SK-N-SH treated with all-trans-retinoic acid at 6 μM for 48 hours (cell line): ENCODE data around the gene BTG3.

ENCODE experiments used
- ARNTL ChIP-seq: fragments of 450-650 bp; formaldehyde crosslinking; IDR thresholded peaks from 2 replicates; pipeline ENCODE4 v1.5.0; 2020; ENCODE audit warnings: low read depth, mild to moderate bottlenecking, moderate library complexity, borderline replicate concordance
- CREB5 ChIP-seq: fragments of 250-450 bp; sonication (Bioruptor Pico); IDR thresholded peaks from 2 replicates; pipeline ENCODE4 v1.5.1; 2020; ENCODE audit warnings: low read depth, mild to moderate bottlenecking, moderate library complexity
- ESRRG ChIP-seq: fragments of 250-450 bp; sonication (Bioruptor Pico); IDR thresholded peaks from 2 replicates; pipeline ENCODE4 v1.6.1; 2021; ENCODE audit warnings: mild to moderate bottlenecking
- PATZ1 ChIP-seq: fragments of 250-450 bp; sonication (Bioruptor Pico); IDR thresholded peaks from 2 replicates; pipeline ENCODE4 v1.8.0; 2020; ENCODE audit warnings: mild to moderate bottlenecking, moderate library complexity, borderline replicate concordance
- ZFP30 ChIP-seq: fragments of 450-650 bp; formaldehyde crosslinking; IDR thresholded peaks from 2 replicates; pipeline ENCODE4 v1.5.0; 2022; ENCODE audit warnings: mild to moderate bottlenecking, moderate library complexity
- ZNF565 ChIP-seq: fragments of 450-650 bp; formaldehyde crosslinking; conservative IDR thresholded peaks from 2 replicates; pipeline ENCODE4 v1.5.0; 2020; ENCODE audit warnings: low read depth, mild to moderate bottlenecking, moderate library complexity
- ZNF8 ChIP-seq: fragments of 450-650 bp; formaldehyde crosslinking; IDR thresholded peaks from 2 replicates; pipeline ENCODE4 v1.5.0; 2020; ENCODE audit warnings: mild to moderate bottlenecking, moderate library complexity

- TF ChIP-seq ZFP30 (CRISPR knock-in tag) (no peak), ZNF8 (CRISPR knock-in tag) (no peak), CREB5 (CRISPR knock-in tag) (no peak), ARNTL (CRISPR knock-in tag) (no peak), PATZ1 (CRISPR knock-in tag) (no peak), ZNF565 (CRISPR knock-in tag) (no peak), ESRRG (CRISPR knock-in tag) (no peak)
These were observed 47.8 kb upstream of the BTG3 start for GRCh38 chr21:17660452-17660851.
